HepG2 (cell line): ENCODE data around the gene ARHGEF1. TPM values are rescaled to one million over a fixed set of nuclear protein-coding genes. Genes with fewer than 3 reads are reported as not detected.
A peak's percentile ranks its signal among the peaks of the same experiment; 100 is the strongest.

Source experiments
- ADNP ChIP-seq: sonication (generic); formaldehyde crosslinking; IDR thresholded peaks from 2 replicates; pipeline ENCODE4 v1.4.0; 2020; ENCODE audit warnings: missing genetic modification reagents
- CBX1 ChIP-seq: IDR thresholded peaks from one replicate; pipeline ENCODE4 v1.6.1; 2016; ENCODE audit warnings: antibody characterized with exemption, low read depth
- CREB3 ChIP-seq: sonication (generic); formaldehyde crosslinking; IDR thresholded peaks from 2 replicates; pipeline ENCODE4 v1.5.0; 2020; ENCODE audit warnings: missing genetic modification reagents
- DMAP1 ChIP-seq: IDR thresholded peaks from 2 replicates; pipeline ENCODE4 v1.6.1; 2016
- FOXK2 ChIP-seq: fragments of 450-650 bp; IDR thresholded peaks from 2 replicates; pipeline ENCODE4 v1.6.1; 2016
- HMGXB3 ChIP-seq: sonication (generic); formaldehyde crosslinking; IDR thresholded peaks from 2 replicates; pipeline ENCODE4 v1.4.0; 2020; ENCODE audit warnings: missing genetic modification reagents, borderline replicate concordance
- KLF6 ChIP-seq: IDR thresholded peaks from 2 replicates; pipeline ENCODE4 v1.8.0; 2016; ENCODE audit warnings: missing biosample characterization, missing genetic modification reagents
- NFIB ChIP-seq: sonication (generic); formaldehyde crosslinking; IDR thresholded peaks from 2 replicates; pipeline ENCODE4 v1.9.0; 2021; ENCODE audit warnings: missing genetic modification reagents, mild to moderate bottlenecking, borderline replicate concordance
- NFYB ChIP-seq: sonication (generic); formaldehyde crosslinking; IDR thresholded peaks from 2 replicates; pipeline ENCODE4 v1.4.0; 2020; ENCODE audit warnings: missing genetic modification reagents
- RCOR2 ChIP-seq: IDR thresholded peaks from 2 replicates; pipeline ENCODE4 v1.6.1; 2016; ENCODE audit warnings: missing biosample characterization, missing genetic modification reagents
- SCMH1 ChIP-seq: sonication (generic); formaldehyde crosslinking; IDR thresholded peaks from 2 replicates; pipeline ENCODE4 v1.9.0; 2021; ENCODE audit warnings: missing genetic modification reagents, mild to moderate bottlenecking, borderline replicate concordance
- SNAI1 ChIP-seq: sonication (generic); formaldehyde crosslinking; IDR thresholded peaks from 2 replicates; pipeline ENCODE4 v1.5.0; 2020; ENCODE audit warnings: mild to moderate bottlenecking, missing genetic modification reagents, borderline replicate concordance
- SRY ChIP-seq: sonication (generic); formaldehyde crosslinking; IDR thresholded peaks from 2 replicates; pipeline ENCODE4 v1.8.0; 2022; ENCODE audit warnings: mild to moderate bottlenecking, missing genetic modification reagents
- THRA ChIP-seq: sonication (generic); formaldehyde crosslinking; IDR thresholded peaks from 2 replicates; pipeline ENCODE4 v1.4.0; 2020; ENCODE audit warnings: missing genetic modification reagents, borderline replicate concordance
- ZFP36L1 ChIP-seq: sonication (generic); formaldehyde crosslinking; IDR thresholded peaks from 2 replicates; pipeline ENCODE4 v1.8.0; 2022; ENCODE audit warnings: mild to moderate bottlenecking, missing genetic modification reagents, moderate library complexity
- ZFP90 ChIP-seq: sonication (generic); formaldehyde crosslinking; IDR thresholded peaks from 2 replicates; pipeline ENCODE4 v1.8.0; 2022; ENCODE audit warnings: missing genetic modification reagents, mild to moderate bottlenecking, inconsistent platforms, borderline replicate concordance
- ZNF124 ChIP-seq: sonication (generic); formaldehyde crosslinking; IDR thresholded peaks from 2 replicates; pipeline ENCODE4 v1.4.0; 2020; ENCODE audit warnings: missing genetic modification reagents
- ZNF281 ChIP-seq: sonication (generic); formaldehyde crosslinking; IDR thresholded peaks from 2 replicates; pipeline ENCODE4 v1.4.0; 2020; ENCODE audit warnings: missing genetic modification reagents, borderline replicate concordance
- ZNF44 ChIP-seq: sonication (generic); formaldehyde crosslinking; IDR thresholded peaks from 2 replicates; pipeline ENCODE4 v1.5.1; 2020; ENCODE audit warnings: mild to moderate bottlenecking, missing genetic modification reagents
- ZSCAN22 ChIP-seq: sonication (generic); formaldehyde crosslinking; IDR thresholded peaks from 2 replicates; pipeline ENCODE4 v1.4.0; 2020; ENCODE audit warnings: mild to moderate bottlenecking, missing genetic modification reagents
- polyA plus RNA-seq, 8 experiments: library from polyadenylated mRNA; depleted of rRNA in 3 of 8; stranded (reverse) in 7 of 8; unstranded in 1 of 8; fragments of >200 nt; fragmentation: Illumina TruSeq in 4 of 8; extraction: Trizol in 4 of 8; gene quantifications; 2 replicates each; pipeline versions ENCODE4 v1.2.1 to v1.2.3, GENCODE V29; 2011 to 2016; ENCODE audit warnings: low read depth in 4 of 8, missing spikeins in 1 of 8, mixed read lengths in 1 of 8; ENCODE audit not compliant: insufficient read depth in 1 of 8
- total RNA-seq, 5 experiments: library from RNA; depleted of rRNA; stranded (reverse); fragments of >200 nt; fragmentation: Illumina TruSeq; extraction: Trizol; gene quantifications; 2 replicates each; pipeline ENCODE4 v1.2.3, GENCODE V29; 2016; ENCODE audit warnings: low read depth in 1 of 5

ARHGEF1 gene
- total and polyA plus RNA-seq, 2 of the 13 experiments (the other 11 are each of a cell fraction or from before 2014, with no cell fraction given), result 33.7 to 34.7 TPM

- TF ChIP-seq CBX1 (peak; percentile 24), ZNF281 (CRISPR knock-in tag) (no peak), SRY (CRISPR knock-in tag) (no peak), SCMH1 (CRISPR knock-in tag) (no peak), NFYB (CRISPR knock-in tag) (peak; percentile 56), ZFP36L1 (CRISPR knock-in tag) (peak; percentile 72), DMAP1 (CRISPR knock-in tag) (peak; percentile 85), ADNP (CRISPR knock-in tag) (peak; percentile 94), FOXK2 (no peak), KLF6 (CRISPR knock-in tag) (peak; percentile 82; the same call in 1 of the 2 replicates), THRA (CRISPR knock-in tag) (peak; percentile 57; the same call in 1 of the 2 replicates), HMGXB3 (CRISPR knock-in tag) (peak; percentile 87; the same call in 1 of the 2 replicates), ZFP90 (0 out of 2 replicates have a peak, but pooled peaks have one; percentile 27), ZSCAN22 (CRISPR knock-in tag) (no peak; the same call in 1 of the 2 replicates), ZNF124 (CRISPR knock-in tag) (no peak; the same call in 1 of the 2 replicates), SNAI1 (CRISPR knock-in tag) (peak; percentile 82), CREB3 (CRISPR knock-in tag) (peak; percentile 24; the same call in 1 of the 2 replicates), ZNF44 (CRISPR knock-in tag) (no peak), RCOR2 (peak; percentile 72; the same call in 1 of the 2 replicates), NFIB (CRISPR knock-in tag) (no peak)
Measured at GRCh38 chr19:41883821-41884733, 1.1 kb downstream of the ARHGEF1 start (continued).
